Stimulated activated naive B cell treated with anti-CD40 and anti-IgM and Interleukin-4, amounts not matched to agents 10 μg/mL and 1 μg/mL and 100 μg/mL, for 72 hours (primary cell): ENCODE results near the gene SGMS2.
A peak's percentile ranks its signal among the peaks of the same experiment; 100 is the strongest.
"Not testable (repeated sequence)": the region's sequence is repeated elsewhere in the genome, so short reads cannot be mapped to it uniquely, and the experiment has no call there.

Experiments
- ATAC-seq, 2 donors: fragments of 150-1000 bp; cut with Tn5 transposase; replicated peaks; 2 replicates each; pipeline ENCODE4 v1.10.0; 2021; ENCODE audit warnings: moderate library complexity in 1 of 2
- DNase-seq: peaks from one replicate; pipeline ENCODE4 v3.0.0; 2021
- H3K27ac Mint-ChIP-seq: one replicate; pipeline ENCODE4 v1.8.0; 2022; ENCODE audit warnings: mild to moderate bottlenecking, mixed read lengths
- H3K27me3 Mint-ChIP-seq, 2 donors: one replicate each; pipeline ENCODE4 v1.8.0; 2022; ENCODE audit warnings: mixed read lengths in 2 of 2
- H3K36me3 Mint-ChIP-seq, 2 donors: one replicate each; pipeline ENCODE4 v1.8.0; 2022; ENCODE audit warnings: mixed read lengths in 2 of 2, mild to moderate bottlenecking in 1 of 2
- H3K4me1 Mint-ChIP-seq, 2 donors: one replicate each; pipeline ENCODE4 v1.8.0; 2022; ENCODE audit warnings: mixed read lengths in 2 of 2, mild to moderate bottlenecking in 1 of 2
- H3K4me3 Mint-ChIP-seq, 2 donors: one replicate each; pipeline ENCODE4 v1.8.0; 2022; ENCODE audit warnings: mild to moderate bottlenecking in 2 of 2, mixed read lengths in 2 of 2, moderate library complexity in 1 of 2
- H3K9me3 Mint-ChIP-seq, 2 donors: one replicate each; pipeline ENCODE4 v1.8.0; 2022; ENCODE audit warnings: mixed read lengths in 2 of 2, mild to moderate bottlenecking in 1 of 2

SGMS2 gene

GRCh38 chr4:107900067-107900466 lies 75.3 kb downstream of the SGMS2 start:
- Mint-ChIP-seq H3K27ac (no peak overlapping the region), H3K27me3 (peaks cover 26 to 49% of the 10 kb centered on the region in 2 donors), H3K36me3 (peaks cover 3 to 6% of the 10 kb centered on the region in 2 donors), H3K9me3 (peaks cover 6 to 11% of the 10 kb centered on the region in 2 donors), H3K4me3 (no peak overlapping the region), H3K4me1 (no peaks in the 10 kb centered on the region)
- ATAC-seq: no peak
- DNase-seq: no peak

GRCh38 chr4:107900508-107900907 lies 75.8 kb downstream of the SGMS2 start:
- Mint-ChIP-seq H3K36me3 (peaks cover 3 to 6% of the 10 kb centered on the region in 2 donors), H3K4me1 (no peaks in the 10 kb centered on the region), H3K27me3 (peaks cover 24 to 47% of the 10 kb centered on the region in 2 donors), H3K4me3 (no peak overlapping the region), H3K27ac (no peak overlapping the region), H3K9me3 (peaks cover 6 to 13% of the 10 kb centered on the region in 2 donors)
- ATAC-seq (no peak), DNase-seq (no peak)

GRCh38 chr4:107901213-107901934 lies 76.6 kb downstream of the SGMS2 start:
- Mint-ChIP-seq H3K36me3 (peaks cover 3 to 6% of the 10 kb centered on the region in 2 donors), H3K27me3 (peaks cover 24 to 38% of the 10 kb centered on the region in 2 donors), H3K9me3 (peaks cover 6 to 13% of the 10 kb centered on the region in 2 donors), H3K4me1 (no peaks in the 10 kb centered on the region), H3K4me3 (no peak overlapping the region), H3K27ac (no peak overlapping the region)
- DNase-seq: no peak
- ATAC-seq: no peak

- peaks cover 24 to 32% of the 10 kb centered on the region in 2 donors for H3K27me3 Mint-ChIP-seq
- peaks cover 3 to 6% of the 10 kb centered on the region in 2 donors for H3K36me3 Mint-ChIP-seq
- DNase-seq: no peak
- peaks cover 6 to 13% of the 10 kb centered on the region in 2 donors for H3K9me3 Mint-ChIP-seq
- ATAC-seq: no peak
- H3K4me3 Mint-ChIP-seq: no peak overlapping the region
- no peak overlapping the region for H3K27ac Mint-ChIP-seq
- no peaks in the 10 kb centered on the region for H3K4me1 Mint-ChIP-seq
These were observed 78.0 kb downstream of the SGMS2 start for GRCh38 chr4:107902715-107903114.

GRCh38 chr4:107905082-107905481 lies 80.3 kb downstream of the SGMS2 start:
- Mint-ChIP-seq H3K9me3 (peaks cover 6 to 13% of the 10 kb centered on the region in 2 donors), H3K27me3 (peaks cover 21 to 30% of the 10 kb centered on the region in 2 donors)
- not testable (repeated sequence) for H3K4me1 Mint-ChIP-seq, H3K4me3 Mint-ChIP-seq, H3K27ac Mint-ChIP-seq, DNase-seq, H3K36me3 Mint-ChIP-seq, ATAC-seq

GRCh38 chr4:107906458-107907100 lies 81.8 kb downstream of the SGMS2 start:
- ATAC-seq (no peak), DNase-seq (no peak)
- H3K36me3 Mint-ChIP-seq: peaks cover 3 to 6% of the 10 kb centered on the region in 2 donors
- no peak overlapping the region for H3K27ac Mint-ChIP-seq
- H3K4me3 Mint-ChIP-seq: no peak overlapping the region
- H3K9me3 Mint-ChIP-seq: peaks cover 6 to 13% of the 10 kb centered on the region in 2 donors
- no peaks in the 10 kb centered on the region for H3K4me1 Mint-ChIP-seq
- H3K27me3 Mint-ChIP-seq: peaks cover 17 to 22% of the 10 kb centered on the region in 2 donors

GRCh38 chr4:107908377-107908776 lies 83.6 kb downstream of the SGMS2 start:
- H3K4me3 Mint-ChIP-seq: no peak overlapping the region
- DNase-seq (no peak), ATAC-seq (no peak)
- no peaks in the 10 kb centered on the region for H3K4me1 Mint-ChIP-seq
- peaks cover 6 to 13% of the 10 kb centered on the region in 2 donors for H3K9me3 Mint-ChIP-seq
- no peak overlapping the region for H3K27ac Mint-ChIP-seq
- peaks cover 6 to 11% of the 10 kb centered on the region in 2 donors for H3K27me3 Mint-ChIP-seq
- H3K36me3 Mint-ChIP-seq: peaks cover 3 to 6% of the 10 kb centered on the region in 2 donors

- Mint-ChIP-seq H3K4me1 (no peaks in the 10 kb centered on the region), H3K27me3 (no peaks in the 10 kb centered on the region), H3K9me3 (no peaks in the 10 kb centered on the region), H3K36me3 (no peaks in the 10 kb centered on the region), H3K4me3 (no peak overlapping the region), H3K27ac (no peak overlapping the region)
- ATAC-seq: peak; percentile 71 to 73
- no peak for DNase-seq
These were observed 88.7 kb downstream of the SGMS2 start for GRCh38 chr4:107913283-107913899.

- H3K27ac Mint-ChIP-seq: no peak overlapping the region
- ATAC-seq (no peak), DNase-seq (no peak)
- no peaks in the 10 kb centered on the region for H3K4me1 Mint-ChIP-seq
- peaks cover 5 to 7% of the 10 kb centered on the region in 2 donors for H3K9me3 Mint-ChIP-seq
- H3K36me3 Mint-ChIP-seq: peaks cover 2 to 10% of the 10 kb centered on the region in 2 donors
- H3K27me3 Mint-ChIP-seq: no peaks in the 10 kb centered on the region
- no peak overlapping the region for H3K4me3 Mint-ChIP-seq
These were observed 90.5 kb downstream of the SGMS2 start for GRCh38 chr4:107915220-107915619.

- DNase-seq (no peak), ATAC-seq (no peak)
- no peak overlapping the region for H3K4me3 Mint-ChIP-seq
- H3K27ac Mint-ChIP-seq: no peak overlapping the region
- peaks cover 5 to 7% of the 10 kb centered on the region in 2 donors for H3K9me3 Mint-ChIP-seq
- peaks cover 2 to 10% of the 10 kb centered on the region in 2 donors for H3K36me3 Mint-ChIP-seq
- H3K4me1 Mint-ChIP-seq: no peaks in the 10 kb centered on the region
- H3K27me3 Mint-ChIP-seq: no peaks in the 10 kb centered on the region
These were observed 91.9 kb downstream of the SGMS2 start for GRCh38 chr4:107916623-107917022.

GRCh38 chr4:107917500-107917899 lies 92.8 kb downstream of the SGMS2 start:
- Mint-ChIP-seq H3K9me3 (peaks cover 5 to 7% of the 10 kb centered on the region in 2 donors), H3K4me1 (no peaks in the 10 kb centered on the region), H3K4me3 (no peak overlapping the region), H3K27me3 (peaks cover 0 to 2% of the 10 kb centered on the region in 2 donors), H3K36me3 (peaks cover 2 to 10% of the 10 kb centered on the region in 2 donors), H3K27ac (no peak overlapping the region)
- ATAC-seq: no peak
- no peak for DNase-seq

- H3K9me3 Mint-ChIP-seq: peaks cover 5 to 7% of the 10 kb centered on the region in 2 donors
- peaks cover 0 to 3% of the 10 kb centered on the region in 2 donors for H3K27me3 Mint-ChIP-seq
- no peak overlapping the region for H3K27ac Mint-ChIP-seq
- ATAC-seq (no peak), DNase-seq (no peak)
- H3K4me3 Mint-ChIP-seq: no peak overlapping the region
- peaks cover 2 to 10% of the 10 kb centered on the region in 2 donors for H3K36me3 Mint-ChIP-seq
- no peaks in the 10 kb centered on the region for H3K4me1 Mint-ChIP-seq
These were observed 98.0 kb downstream of the SGMS2 start for GRCh38 chr4:107922486-107923473.

GRCh38 chr4:107925713-107926112 lies 101.0 kb downstream of the SGMS2 start:
- not testable (repeated sequence) for ATAC-seq, H3K4me1 Mint-ChIP-seq, DNase-seq, H3K4me3 Mint-ChIP-seq, H3K9me3 Mint-ChIP-seq, H3K36me3 Mint-ChIP-seq, H3K27ac Mint-ChIP-seq, H3K27me3 Mint-ChIP-seq

GRCh38 chr4:107926875-107927274 lies 102.1 kb downstream of the SGMS2 start:
- H3K36me3 Mint-ChIP-seq, H3K27me3 Mint-ChIP-seq, DNase-seq, H3K9me3 Mint-ChIP-seq, H3K4me3 Mint-ChIP-seq, H3K27ac Mint-ChIP-seq, ATAC-seq: not testable (repeated sequence)
- H3K4me1 Mint-ChIP-seq: peaks cover 5 to 11% of the 10 kb centered on the region in 2 donors
